HG02981 (cell line): Measurements from ENCODE around the gene CALCA.

ENCODE experiments used
- ATAC-seq: cut with Tn5 transposase; IDR thresholded peaks from one replicate; pipeline ENCODE4 v1.9.1; 2021; ENCODE audit warnings: mild to moderate bottlenecking, moderate library complexity; ENCODE audit not compliant: unreplicated experiment

Gene CALCA

DNA sequence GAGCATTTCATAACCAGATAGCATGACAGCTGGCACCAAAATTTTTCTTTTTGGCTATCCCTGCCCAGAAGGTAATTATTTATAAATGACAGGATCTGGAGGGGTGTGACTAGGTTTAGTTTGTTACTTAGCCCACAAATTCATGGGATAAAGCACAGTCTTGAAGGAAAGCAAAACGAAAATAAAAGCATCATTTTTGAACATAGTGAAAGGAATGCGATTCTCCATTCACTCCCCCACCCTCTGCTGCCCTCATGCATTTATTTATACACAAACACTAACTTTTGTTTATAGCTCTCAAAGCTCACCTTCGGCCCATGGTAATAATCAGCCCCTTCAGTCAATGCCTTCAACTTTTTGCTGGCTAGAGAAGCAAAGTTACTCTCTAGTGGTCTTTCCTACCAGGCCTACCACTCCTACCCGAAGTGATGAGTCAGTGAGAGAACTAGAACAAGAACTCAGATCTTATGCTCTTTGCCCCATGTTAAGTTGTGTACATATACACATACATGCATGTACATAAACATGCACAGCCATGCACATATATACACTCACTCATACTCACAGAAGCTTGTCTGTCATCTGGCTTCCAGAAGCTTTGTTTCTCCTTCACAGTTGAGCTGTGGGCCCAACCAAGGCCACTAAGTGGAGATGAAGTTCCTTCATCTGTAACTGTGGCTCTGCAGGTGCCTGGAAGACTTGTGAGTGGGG, 22.6 kb downstream of the CALCA start:
- ATAC-seq = no peak

- ATAC-seq = no peak
Measured at GRCh38 chr11:14942745-14943144, 29.4 kb downstream of the CALCA start.

- ATAC-seq = no peak
Measured at GRCh38 chr11:14938936-14939335, 33.2 kb downstream of the CALCA start.

GRCh38 chr11:14934641-14935351, 37.4 kb downstream of the CALCA start:
- no peak for ATAC-seq

- ATAC-seq = no peak
Measured at GRCh38 chr11:14932447-14932846, 39.7 kb downstream of the CALCA start.

- ATAC-seq = no peak
Measured at GRCh38 chr11:14930369-14930768, 41.8 kb downstream of the CALCA start.

GRCh38 chr11:14927146-14927545, 45.0 kb downstream of the CALCA start:
- ATAC-seq = no peak

DNA sequence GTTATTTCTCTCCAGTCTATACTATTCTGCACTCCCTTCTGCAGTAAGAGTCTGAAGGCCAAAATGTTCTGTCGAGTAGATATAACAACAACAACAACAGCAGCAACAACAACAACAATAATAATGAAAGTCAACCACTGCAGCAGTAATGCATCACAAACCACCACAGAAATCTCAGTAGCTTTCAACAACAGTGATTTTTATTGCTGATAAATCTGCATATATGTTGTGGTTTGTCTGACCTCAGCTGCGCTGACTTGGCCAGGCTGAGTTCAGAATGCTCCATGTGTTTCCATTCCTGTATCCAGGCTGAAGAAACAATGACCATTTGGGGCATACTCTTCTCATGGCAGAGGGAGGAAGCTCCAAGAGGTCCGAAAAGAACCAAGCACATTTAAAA, 47.8 kb downstream of the CALCA start:
- no peak for ATAC-seq
